GM21423 (cell line): ENCODE data around the gene NSD2.
"Not testable (repeated sequence)": the region's sequence is repeated elsewhere in the genome, so short reads cannot be mapped to it uniquely, and the experiment has no call there.

Source experiments
- ATAC-seq: cut with Tn5 transposase; IDR thresholded peaks from one replicate; pipeline ENCODE4 v1.9.1; 2021; ENCODE audit warnings: mild to moderate bottlenecking, moderate library complexity; ENCODE audit not compliant: unreplicated experiment

NSD2 gene

GRCh38 chr4:1983846-1984405 lies 112.7 kb downstream of the NSD2 start:
- no peak for ATAC-seq

GRCh38 chr4:1984406-1985191 lies 113.4 kb downstream of the NSD2 start:
- no peak for ATAC-seq

GRCh38 chr4:1985294-1985693 lies 114.1 kb downstream of the NSD2 start:
- no peak for ATAC-seq

GRCh38 chr4:1985780-1986577 lies 114.8 kb downstream of the NSD2 start:
- ATAC-seq: no peak

- no peak for ATAC-seq
Measured at GRCh38 chr4:1986578-1987210, 115.5 kb downstream of the NSD2 start.

GRCh38 chr4:1987296-1987695 lies 116.1 kb downstream of the NSD2 start:
- no peak for ATAC-seq

GRCh38 chr4:1987721-1988326 lies 116.6 kb downstream of the NSD2 start:
- no peak for ATAC-seq

GRCh38 chr4:1988327-1988724 lies 117.1 kb downstream of the NSD2 start:
- no peak for ATAC-seq

GRCh38 chr4:1989533-1990347 lies 118.5 kb downstream of the NSD2 start:
- ATAC-seq: no peak

GRCh38 chr4:1990348-1990645 lies 119.1 kb downstream of the NSD2 start:
- ATAC-seq: no peak

GRCh38 chr4:1990676-1991075 lies 119.5 kb downstream of the NSD2 start:
- ATAC-seq: no peak

GRCh38 chr4:1991087-1991486 lies 119.9 kb downstream of the NSD2 start:
- ATAC-seq: no peak

- ATAC-seq: no peak
Measured at GRCh38 chr4:1991596-1992434, 120.6 kb downstream of the NSD2 start.

GRCh38 chr4:1992468-1993168 lies 121.4 kb downstream of the NSD2 start:
- no peak for ATAC-seq

- ATAC-seq: no peak
Measured at GRCh38 chr4:1993169-1993516, 122.0 kb downstream of the NSD2 start.

GRCh38 chr4:1993718-1994516 lies 122.7 kb downstream of the NSD2 start:
- ATAC-seq: not testable (repeated sequence)

- no peak for ATAC-seq
Measured at GRCh38 chr4:1994938-1995337, 123.7 kb downstream of the NSD2 start.
